H1 (cell line): ENCODE data around the gene ERGIC3.

Source experiments
- ATF2 ChIP-seq: IDR thresholded peaks from 2 replicates; pipeline ENCODE4 v1.6.1; 2012; ENCODE audit warnings: low read length, inconsistent platforms
- RAD21 ChIP-seq, 2 experiments: IDR thresholded peaks in 1 of 2; conservative IDR thresholded peaks in 1 of 2; 2 replicates each; pipeline ENCODE4 v1.6.1; 2011; ENCODE audit warnings: low read depth in 2 of 2, low read length in 2 of 2, improper control_type of control experiment in 1 of 2, inconsistent platforms in 1 of 2, mild to moderate bottlenecking in 1 of 2, moderate library complexity in 1 of 2
- SIRT6 ChIP-seq: IDR thresholded peaks from one replicate; pipeline ENCODE4 v1.7.1; 2012; ENCODE audit warnings: low read length, inconsistent platforms
- SIX5 ChIP-seq: IDR thresholded peaks from 2 replicates; pipeline ENCODE4 v1.6.1; 2011; ENCODE audit warnings: mild to moderate bottlenecking, low read depth, low read length
- TF ChIP-seq, protein P1 (sequence below), 3 experiments: IDR thresholded peaks; 1 replicate in 2 of 3; 2 replicates in 1 of 3; pipeline versions ENCODE4 v1.5.1 to v1.6.1; 2011; ENCODE audit warnings: low read length in 3 of 3, mild to moderate bottlenecking in 3 of 3, inconsistent platforms in 2 of 3, low read depth in 1 of 3, moderate library complexity in 1 of 3; ENCODE audit not compliant: insufficient read depth in 1 of 3; ENCODE audit errors: control extremely low read depth in 1 of 3

- TF ChIP-seq, protein P1, sequence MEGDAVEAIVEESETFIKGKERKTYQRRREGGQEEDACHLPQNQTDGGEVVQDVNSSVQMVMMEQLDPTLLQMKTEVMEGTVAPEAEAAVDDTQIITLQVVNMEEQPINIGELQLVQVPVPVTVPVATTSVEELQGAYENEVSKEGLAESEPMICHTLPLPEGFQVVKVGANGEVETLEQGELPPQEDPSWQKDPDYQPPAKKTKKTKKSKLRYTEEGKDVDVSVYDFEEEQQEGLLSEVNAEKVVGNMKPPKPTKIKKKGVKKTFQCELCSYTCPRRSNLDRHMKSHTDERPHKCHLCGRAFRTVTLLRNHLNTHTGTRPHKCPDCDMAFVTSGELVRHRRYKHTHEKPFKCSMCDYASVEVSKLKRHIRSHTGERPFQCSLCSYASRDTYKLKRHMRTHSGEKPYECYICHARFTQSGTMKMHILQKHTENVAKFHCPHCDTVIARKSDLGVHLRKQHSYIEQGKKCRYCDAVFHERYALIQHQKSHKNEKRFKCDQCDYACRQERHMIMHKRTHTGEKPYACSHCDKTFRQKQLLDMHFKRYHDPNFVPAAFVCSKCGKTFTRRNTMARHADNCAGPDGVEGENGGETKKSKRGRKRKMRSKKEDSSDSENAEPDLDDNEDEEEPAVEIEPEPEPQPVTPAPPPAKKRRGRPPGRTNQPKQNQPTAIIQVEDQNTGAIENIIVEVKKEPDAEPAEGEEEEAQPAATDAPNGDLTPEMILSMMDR (IDR thresholded peaks at IDR 0.05; ENCODE audit: control extremely low read depth in 1 of 3, insufficient read depth in 1 of 3, low read depth in 1 of 3, low read length in 3 of 3), result no peak
- TF ChIP-seq RAD21 (IDR thresholded peaks at IDR 0.05 in 1 of 2, conservative IDR thresholded peaks at IDR 0.05 in 1 of 2; ENCODE audit: low read depth in 2 of 2, low read length in 2 of 2) (no peak), SIX5 (no peak), SIRT6 (no peak), ATF2 (no peak)
Measured at GRCh38 chr20:35588397-35588796, 46.5 kb downstream of the ERGIC3 start.
